HG02885 (cell line): ENCODE measurements around the gene KCNK7.

Source experiments
- ATAC-seq: cut with Tn5 transposase; IDR thresholded peaks from one replicate; pipeline ENCODE4 v1.9.1; 2021; ENCODE audit warnings: mild to moderate bottlenecking; ENCODE audit not compliant: unreplicated experiment, poor library complexity

KCNK7 gene

DNA sequence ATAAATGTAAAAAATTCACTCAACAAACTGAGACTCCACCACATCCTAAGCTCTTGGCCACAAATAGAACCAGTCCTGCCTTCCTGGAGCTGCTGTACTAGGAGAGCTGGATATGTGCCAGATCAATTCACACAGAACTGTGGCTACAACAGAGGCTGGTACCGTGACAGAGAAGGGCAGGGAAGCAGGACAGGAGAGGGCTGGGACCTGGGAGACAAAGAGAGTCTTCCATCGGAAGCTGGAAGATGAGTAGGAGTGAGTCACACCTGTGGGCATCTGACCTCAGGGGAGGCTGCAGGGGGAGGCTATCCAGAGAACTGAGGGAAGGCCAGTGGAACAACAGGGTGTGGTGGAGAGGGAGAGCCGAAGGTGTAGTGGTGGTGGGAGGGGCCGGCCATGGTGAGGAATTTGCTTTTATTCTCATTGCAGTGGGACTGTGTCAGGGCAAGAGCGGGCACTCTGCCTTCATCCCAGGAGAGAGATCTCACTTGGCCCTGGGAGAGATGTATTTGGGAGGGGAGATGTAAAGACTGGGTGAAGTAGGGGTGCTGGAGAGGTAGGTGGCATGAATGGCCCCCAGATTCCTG is 35.6 kb downstream of the KCNK7 start:
- ATAC-seq: no peak

GRCh38 chr11:65559535-65559934 is 36.1 kb downstream of the KCNK7 start:
- ATAC-seq: no peak

GRCh38 chr11:65558930-65559509 is 36.6 kb downstream of the KCNK7 start:
- no peak for ATAC-seq

DNA sequence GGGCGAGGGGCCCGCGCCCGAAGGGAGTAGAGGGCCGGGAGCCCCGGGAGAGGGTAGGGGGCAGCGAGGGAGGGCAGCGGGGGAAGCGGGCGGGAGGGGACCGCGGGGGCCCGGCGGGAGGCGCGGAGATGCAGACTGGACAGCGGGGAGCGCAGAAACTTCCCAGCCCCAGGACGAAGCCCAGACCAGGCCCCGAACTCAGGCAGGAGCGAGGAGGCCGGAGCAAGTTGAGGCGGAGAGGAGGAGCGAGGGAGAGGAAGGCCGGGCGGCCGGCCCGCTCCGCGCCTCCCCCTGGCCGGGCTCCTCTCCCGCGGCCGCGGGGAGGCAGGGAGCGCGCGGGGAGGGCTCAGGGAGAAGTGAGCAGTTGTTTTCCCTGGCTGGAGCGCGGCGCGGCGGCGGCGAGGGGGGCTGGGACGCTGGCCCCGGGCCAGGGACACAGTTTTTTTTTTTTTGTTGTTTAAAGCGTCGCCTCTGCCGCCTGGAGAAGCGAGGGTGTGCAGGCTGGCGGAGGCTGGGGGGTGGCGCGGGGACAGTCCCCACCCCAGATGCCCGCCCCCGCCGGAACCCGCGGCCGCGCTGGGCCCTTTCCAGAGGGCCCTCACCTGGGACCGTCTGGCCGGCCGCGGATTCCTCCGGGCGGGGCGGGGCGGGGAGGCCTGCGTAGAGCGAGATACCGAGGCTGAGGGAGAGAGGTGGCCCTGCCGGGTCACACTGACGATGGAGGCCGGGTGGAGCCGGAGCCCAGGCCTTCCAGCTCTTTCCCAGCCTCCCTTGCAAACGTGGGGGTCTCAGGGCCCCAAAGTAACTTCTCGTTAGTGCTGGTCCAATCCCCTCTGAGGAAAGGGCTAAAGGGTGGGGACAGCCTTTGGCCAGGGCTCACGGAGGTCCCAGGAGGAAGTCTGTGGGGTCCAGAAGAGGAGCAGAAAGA is 37.3 kb downstream of the KCNK7 start, which contains the start of gene LTBP3:
Gene LTBP3 (minus strand): TSS at position 358 of the 928 bp plus-strand sequence. CDS start 400 bp downstream, outside the sequence.
- ATAC-seq: no peak

GRCh38 chr11:65557280-65558001 is 38.2 kb downstream of the KCNK7 start:
- ATAC-seq: no peak

GRCh38 chr11:65556470-65557279 is 38.9 kb downstream of the KCNK7 start:
- no peak for ATAC-seq

- ATAC-seq: no peak
Measured at GRCh38 chr11:65555693-65556231, 39.8 kb downstream of the KCNK7 start.

DNA sequence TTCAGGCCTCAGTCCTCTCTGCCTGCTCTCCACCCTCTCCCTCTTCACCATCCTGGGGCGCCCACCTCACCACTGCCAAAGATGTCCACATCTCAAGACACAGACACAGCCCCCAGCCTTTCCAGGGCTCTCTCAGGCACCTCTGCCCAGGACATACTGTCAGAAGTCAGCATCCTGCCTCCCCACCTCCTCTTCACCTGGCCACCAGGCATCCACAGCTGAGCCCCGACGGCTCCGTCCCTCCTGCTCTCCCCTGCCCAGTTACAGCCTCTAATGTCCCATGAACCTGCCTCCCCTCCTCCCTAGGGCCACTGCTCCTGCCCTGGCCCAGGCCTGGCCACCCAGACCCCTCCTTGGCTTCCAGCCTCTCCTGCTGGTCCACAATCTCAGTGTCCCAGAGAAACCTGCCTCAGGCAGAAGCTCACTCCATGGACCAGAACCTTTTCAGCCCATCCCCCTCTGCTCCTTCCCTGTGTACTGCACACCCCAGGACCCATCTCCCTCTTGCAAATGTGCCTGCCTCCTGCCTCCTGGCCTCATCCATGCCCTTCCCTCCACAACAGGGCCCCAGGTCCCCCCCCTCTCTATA is 40.7 kb downstream of the KCNK7 start:
- no peak for ATAC-seq

DNA sequence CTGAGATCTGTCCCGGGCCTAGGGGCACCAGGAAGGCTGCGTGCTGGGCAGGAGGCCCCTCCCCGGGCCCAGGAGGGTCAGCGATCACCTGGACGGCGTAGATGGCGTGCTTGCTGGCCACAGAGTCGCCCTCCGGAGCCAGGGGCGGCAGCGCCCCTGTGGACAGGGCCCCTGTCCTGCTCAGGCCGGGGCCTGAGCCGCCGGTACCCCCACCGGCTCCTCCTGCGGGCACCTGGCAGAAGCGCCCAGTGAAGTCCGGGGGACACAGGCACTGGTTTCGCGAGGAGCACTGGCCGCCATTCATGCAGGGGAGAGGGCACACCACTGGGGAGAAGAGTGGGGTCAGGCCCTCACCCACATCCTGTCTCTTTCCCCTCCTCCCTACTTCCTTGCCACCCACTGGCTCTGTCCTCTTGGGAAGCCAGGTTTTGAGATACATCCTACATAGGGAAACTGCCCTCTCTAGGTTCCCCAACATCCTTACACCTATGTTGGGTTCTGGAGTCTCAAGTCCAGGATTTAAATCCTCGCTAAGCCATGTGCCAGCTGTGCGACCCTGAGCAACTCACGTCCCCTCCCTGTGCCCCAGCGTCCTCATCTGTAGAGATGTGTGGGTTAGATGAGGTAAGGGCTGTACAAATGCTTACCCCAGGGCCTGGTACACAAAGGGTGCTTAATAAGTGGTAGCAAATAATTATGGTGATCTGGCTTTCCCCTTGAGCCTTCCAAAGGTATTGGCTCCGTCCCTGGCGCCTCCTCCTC is 41.4 kb downstream of the KCNK7 start:
- ATAC-seq: no peak

DNA sequence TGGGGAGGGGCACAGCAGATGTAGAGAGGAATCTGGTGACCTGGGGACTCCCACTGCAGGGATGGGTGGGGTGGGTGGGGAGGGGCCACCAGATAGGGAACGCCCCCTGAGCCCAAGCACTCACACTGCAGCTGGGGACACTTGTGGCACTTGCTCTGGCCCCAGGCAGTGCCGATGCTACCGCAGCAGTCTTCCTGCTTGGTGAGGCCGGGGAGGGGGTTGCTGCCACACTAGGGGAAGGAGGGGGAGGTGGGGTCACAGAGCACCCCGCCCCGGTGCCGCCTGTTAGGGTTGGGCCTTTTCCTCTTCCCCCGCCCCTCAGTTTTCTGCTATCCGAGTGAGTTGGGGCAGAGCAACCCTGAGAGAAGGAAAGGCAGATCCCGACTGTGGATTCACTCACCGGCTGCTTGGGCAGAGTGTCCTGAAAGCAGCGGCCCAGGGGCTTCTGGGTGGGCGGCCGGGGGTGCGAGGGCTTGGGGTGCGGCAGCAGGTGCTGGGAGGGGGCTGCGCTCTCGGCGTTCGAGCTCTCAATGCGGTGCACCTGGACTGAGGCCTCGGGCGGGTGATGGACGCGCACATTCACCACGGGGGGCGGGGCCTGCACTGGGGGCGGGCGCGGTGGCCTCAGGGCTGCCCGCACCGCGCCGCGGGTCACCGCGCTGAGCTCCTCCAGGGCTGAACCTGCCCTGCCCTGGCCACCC is 42.1 kb downstream of the KCNK7 start:
- ATAC-seq: no peak

- ATAC-seq: no peak
Measured at GRCh38 chr11:65552388-65552951, 43.1 kb downstream of the KCNK7 start.

- ATAC-seq: peak; percentile 57
Measured at GRCh38 chr11:65551572-65552387, 43.8 kb downstream of the KCNK7 start.

DNA sequence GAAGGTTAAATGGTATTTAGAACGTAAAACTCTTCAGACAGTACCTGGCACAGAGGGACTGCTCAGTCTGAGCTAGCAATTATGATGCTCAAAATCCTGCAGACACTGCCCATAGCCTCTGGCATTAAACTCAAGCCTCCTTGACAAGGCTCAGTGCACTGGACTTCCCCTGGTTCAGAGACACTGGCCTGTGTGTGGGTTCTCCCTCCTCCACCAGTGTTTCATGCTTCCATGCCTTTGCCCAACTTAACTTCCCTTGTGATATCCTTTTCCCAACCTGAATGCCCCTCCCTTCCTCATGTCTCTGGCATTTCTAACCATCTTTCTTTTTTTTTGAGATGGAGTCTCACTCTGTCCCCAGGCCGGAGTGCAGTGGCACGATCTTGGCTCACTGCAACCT is 46.5 kb downstream of the KCNK7 start:
- no peak for ATAC-seq

- ATAC-seq: no peak
Measured at GRCh38 chr11:65548395-65548794, 47.2 kb downstream of the KCNK7 start.

DNA sequence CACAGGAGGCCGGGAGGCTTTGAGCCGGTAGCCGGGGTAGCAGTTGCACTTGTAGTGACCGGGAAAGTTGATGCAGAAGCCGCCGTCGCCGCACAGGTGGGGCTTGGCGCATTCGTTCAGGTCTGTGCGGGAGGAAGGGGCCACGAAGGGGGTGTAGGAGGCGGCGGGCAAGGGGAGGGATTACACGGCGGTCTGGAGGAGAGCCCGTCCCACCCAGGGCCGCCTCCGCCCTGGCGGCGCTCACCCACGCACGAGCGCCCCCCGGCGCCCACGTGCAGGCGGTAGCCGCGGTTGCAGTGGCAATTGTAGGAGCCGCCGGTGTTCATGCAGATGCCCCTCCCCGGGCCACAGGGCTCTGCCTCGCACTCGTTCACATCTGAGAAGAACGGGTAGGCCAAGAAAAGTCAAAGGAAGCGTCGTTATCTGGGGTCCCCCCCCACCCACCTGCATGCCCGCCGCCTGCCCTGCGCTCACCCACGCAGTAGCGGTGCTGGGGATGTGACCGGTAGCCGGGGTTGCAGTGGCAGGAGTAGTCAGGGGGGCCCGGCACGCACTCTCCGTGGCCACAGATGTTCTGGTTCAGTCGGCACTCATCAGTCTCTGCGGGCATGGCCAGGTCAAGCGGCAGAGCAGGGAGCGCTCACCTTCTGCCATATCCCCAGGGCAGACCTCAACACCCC is 48.0 kb downstream of the KCNK7 start:
- no peak for ATAC-seq
